AG04450 (cell line): ENCODE measurements around the gene DHRS12. TPM values are rescaled to one million over a fixed set of nuclear protein-coding genes. Genes with fewer than 3 reads are reported as not detected.

Experiments
- CTCF ChIA-PET: fragments of 300-600, 350-600 bp; formaldehyde crosslinking; extraction: SDS; loops from one replicate; lab custom pipeline; 2022; ENCODE audit warnings: antibody characterized with exemption, inconsistent platforms; lab: Charles Lee
- POLR2A ChIA-PET: fragments of 350-600 bp; formaldehyde crosslinking; extraction: SDS; loops from one replicate; lab custom pipeline; 2021; ENCODE audit warnings: antibody characterized with exemption, inconsistent platforms; lab: Yijun Ruan, JAX
- DNase-seq: peaks from one replicate; pipeline ENCODE4 v3.0.0-alpha.2; 2011; ENCODE audit warnings: low read depth, low spot score
- H3K27ac ChIP-seq: one replicate; pipeline ENCODE4 v1.5.1; 2012; ENCODE audit warnings: low read depth, low read length, control low read depth
- H3K27me3 ChIP-seq: one replicate; pipeline ENCODE4 v1.6.0; 2012; ENCODE audit warnings: low read length; ENCODE audit not compliant: control insufficient read depth, insufficient read depth
- H3K4me3 ChIP-seq: 2 replicates; pipeline ENCODE4 v1.5.1; 2011; ENCODE audit warnings: mild to moderate bottlenecking, low read depth, low read length, control low read depth
- H3K9me3 ChIP-seq: 2 replicates; pipeline ENCODE4 v1.5.1; 2012; ENCODE audit warnings: low read length; ENCODE audit not compliant: control insufficient read depth, insufficient read depth
- polyA plus RNA-seq: library from polyadenylated mRNA; depleted of rRNA; stranded (reverse); fragments of >200 nt; gene quantifications from 2 replicates; pipeline ENCODE4 v1.2.3, GENCODE V29; 2011
- TF ChIP-seq, protein P1 (sequence below): IDR thresholded peaks from 2 replicates; pipeline ENCODE4 v1.5.1; 2011; ENCODE audit warnings: low read depth, low read length, control low read depth, inconsistent platforms

Gene DHRS12
- polyA plus RNA-seq, 1 experiment: 3.7 TPM

DNA sequence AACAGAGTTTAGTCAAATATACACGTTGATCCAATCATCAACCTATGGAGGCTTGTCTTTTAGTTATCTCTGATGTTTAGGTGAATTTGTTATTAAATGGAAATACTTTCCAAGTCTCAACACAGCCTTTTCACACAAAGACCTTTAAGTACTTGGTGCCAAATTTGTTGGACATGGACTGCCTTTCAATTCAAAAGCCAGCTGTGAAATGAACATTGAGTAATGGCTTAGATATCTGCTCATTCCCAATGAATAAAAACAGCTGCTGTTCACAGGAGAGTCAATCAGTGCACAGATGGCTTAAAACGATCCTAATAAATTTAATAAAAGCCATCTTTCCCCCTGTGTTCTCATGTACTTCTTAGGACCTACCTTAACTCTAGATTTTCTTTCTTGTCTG lies 19.9 kb upstream of the DHRS12 start:
- DNase-seq: no peak
- Histone ChIP-seq H3K27me3 (peaks cover 48% of the 10 kb centered on the region), H3K9me3 (no peaks in the 10 kb centered on the region), H3K27ac (no peak overlapping the region), H3K4me3 (no peak overlapping the region)
- ChIA-PET CTCF (interaction anchor here (1.3 to 1.7 kb wide), 2 partner anchors 8 to 9 kb away, joined by 5 to 8 read pairs; no protein-coding TSS in a partner anchor), POLR2A (no interaction called here)
- TF ChIP-seq, protein P1, sequence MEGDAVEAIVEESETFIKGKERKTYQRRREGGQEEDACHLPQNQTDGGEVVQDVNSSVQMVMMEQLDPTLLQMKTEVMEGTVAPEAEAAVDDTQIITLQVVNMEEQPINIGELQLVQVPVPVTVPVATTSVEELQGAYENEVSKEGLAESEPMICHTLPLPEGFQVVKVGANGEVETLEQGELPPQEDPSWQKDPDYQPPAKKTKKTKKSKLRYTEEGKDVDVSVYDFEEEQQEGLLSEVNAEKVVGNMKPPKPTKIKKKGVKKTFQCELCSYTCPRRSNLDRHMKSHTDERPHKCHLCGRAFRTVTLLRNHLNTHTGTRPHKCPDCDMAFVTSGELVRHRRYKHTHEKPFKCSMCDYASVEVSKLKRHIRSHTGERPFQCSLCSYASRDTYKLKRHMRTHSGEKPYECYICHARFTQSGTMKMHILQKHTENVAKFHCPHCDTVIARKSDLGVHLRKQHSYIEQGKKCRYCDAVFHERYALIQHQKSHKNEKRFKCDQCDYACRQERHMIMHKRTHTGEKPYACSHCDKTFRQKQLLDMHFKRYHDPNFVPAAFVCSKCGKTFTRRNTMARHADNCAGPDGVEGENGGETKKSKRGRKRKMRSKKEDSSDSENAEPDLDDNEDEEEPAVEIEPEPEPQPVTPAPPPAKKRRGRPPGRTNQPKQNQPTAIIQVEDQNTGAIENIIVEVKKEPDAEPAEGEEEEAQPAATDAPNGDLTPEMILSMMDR: no peak

DNA sequence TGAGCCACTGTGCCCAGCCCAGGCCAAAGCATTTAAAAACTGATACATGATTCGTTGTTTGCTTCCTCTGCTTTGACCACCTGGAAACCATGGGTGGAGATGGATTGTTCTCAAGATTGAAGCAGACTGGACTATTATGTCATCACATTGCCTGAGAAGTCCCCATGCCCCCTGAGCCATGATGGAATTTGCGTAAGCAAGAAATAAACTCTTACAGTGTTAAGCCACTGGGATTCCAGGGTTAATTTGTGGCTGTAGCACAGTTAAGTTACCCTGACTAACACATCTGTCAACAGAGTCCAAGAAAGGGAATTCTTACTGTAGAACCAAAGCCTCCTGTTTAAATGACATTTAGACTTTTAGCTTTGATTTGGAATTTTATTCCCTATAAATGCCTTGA lies 19.4 kb upstream of the DHRS12 start:
- CTCF ChIA-PET: interaction anchor here (1.3 to 1.7 kb wide), 3 partner anchors 8 to 305 kb away, joined by 3 to 8 read pairs (median 5); partner anchors contain the start of gene NEK5
- Histone ChIP-seq H3K27me3 (peaks cover 52% of the 10 kb centered on the region), H3K9me3 (no peaks in the 10 kb centered on the region), H3K4me3 (no peak overlapping the region), H3K27ac (no peak overlapping the region)
- TF ChIP-seq, protein P1: no peak
- POLR2A ChIA-PET: no interaction called here
- no peak for DNase-seq

DNA sequence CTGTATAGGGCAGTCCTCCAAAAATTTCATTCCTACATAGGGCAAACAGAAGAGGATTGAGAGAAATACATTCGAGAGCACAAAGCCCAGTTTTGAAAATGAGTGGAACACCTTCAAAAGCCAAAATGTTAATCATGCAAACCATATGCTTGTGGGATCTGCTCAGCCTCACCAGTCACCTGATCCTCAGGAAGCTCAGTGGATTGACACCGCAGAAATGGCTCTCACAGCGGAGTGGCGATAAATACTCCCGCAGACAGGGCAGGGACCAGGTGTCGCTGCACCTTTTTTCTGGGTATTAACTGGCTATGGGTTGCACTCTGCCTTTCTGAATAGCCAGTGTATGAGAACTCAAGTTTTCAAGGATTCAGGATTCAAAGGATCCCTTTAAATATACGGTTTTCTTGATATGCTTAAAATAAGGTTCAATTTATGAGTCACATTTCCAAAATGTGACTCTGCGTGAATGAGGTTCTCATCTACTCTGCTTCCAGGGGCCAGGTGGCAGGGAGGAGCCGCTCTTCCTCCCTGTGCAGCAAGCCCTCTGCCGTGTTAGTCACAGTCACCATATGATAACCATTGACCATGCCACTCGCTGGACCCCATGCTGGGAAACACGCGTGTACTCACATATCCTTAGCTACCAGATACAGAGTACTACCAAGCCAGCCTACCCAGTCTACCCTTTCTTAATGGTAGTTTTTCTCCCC lies 18.3 kb upstream of the DHRS12 start:
- POLR2A ChIA-PET: no interaction called here
- no peak overlapping the region for H3K4me3 ChIP-seq
- CTCF ChIA-PET: interaction anchor here (0.9 to 1.5 kb wide), 2 partner anchors 305 to 307 kb away, joined by 3 to 4 read pairs; partner anchors contain the start of gene NEK5
- H3K9me3 ChIP-seq: no peaks in the 10 kb centered on the region
- no peak for DNase-seq
- no peak overlapping the region for H3K27ac ChIP-seq
- TF ChIP-seq, protein P1: no peak
- peaks cover 50% of the 10 kb centered on the region for H3K27me3 ChIP-seq

DNA sequence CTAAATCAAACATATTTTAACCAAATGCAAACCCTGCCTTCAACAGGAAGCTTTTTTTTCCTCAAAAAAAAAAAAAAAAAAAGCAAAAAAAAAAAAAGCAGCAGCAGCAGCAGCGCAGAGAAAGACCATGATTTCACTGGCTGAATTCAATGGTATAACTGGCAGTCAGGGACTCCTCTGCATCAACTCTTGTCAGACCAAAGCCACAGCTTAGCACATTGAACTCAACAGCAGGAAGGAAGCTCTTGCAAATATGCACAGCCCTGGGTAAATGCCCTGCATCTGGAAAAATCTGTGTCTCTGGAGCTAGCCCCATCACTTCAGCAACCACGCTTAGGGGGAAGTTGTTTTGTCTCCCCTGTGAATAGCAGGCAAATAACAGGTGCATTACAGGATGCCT lies 17.6 kb upstream of the DHRS12 start:
- Histone ChIP-seq H3K27ac (no peak overlapping the region), H3K4me3 (no peak overlapping the region), H3K27me3 (peaks cover 51% of the 10 kb centered on the region), H3K9me3 (no peaks in the 10 kb centered on the region)
- TF ChIP-seq, protein P1: no peak
- POLR2A ChIA-PET: no interaction called here
- CTCF ChIA-PET: interaction anchor here (0.9 kb wide), 1 partner anchor 306 kb away, joined by 4 read pairs; no protein-coding TSS in a partner anchor
- no peak for DNase-seq

DNA sequence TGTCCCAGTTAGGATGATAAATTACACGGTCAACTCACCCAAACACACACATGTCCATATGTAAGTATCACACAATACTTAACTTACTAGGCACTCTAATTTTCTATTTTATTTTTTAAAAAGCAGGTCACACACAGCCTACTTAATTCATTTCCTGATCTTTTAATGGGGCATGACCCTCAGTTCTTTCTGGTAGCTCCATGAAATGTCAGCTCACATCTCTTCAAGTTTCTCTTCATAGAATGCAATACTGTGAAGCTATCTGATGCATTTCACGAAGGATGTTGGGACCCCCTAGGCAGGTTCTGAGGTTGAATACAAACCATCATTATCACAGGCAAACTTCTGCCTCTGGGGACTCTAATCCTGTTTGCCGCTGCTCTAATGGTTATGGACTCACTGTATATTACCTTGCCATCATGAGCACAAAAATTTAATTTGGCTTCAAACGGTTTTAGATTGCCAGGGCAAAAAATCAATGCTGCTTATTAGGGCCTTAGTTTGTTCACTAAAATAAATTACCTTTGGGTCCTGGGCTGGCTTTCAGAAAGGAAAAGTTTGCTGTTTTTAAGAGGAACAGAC lies 16.1 kb upstream of the DHRS12 start:
- peaks cover 56% of the 10 kb centered on the region for H3K27me3 ChIP-seq
- H3K27ac ChIP-seq: no peak overlapping the region
- ChIA-PET POLR2A (no interaction called here), CTCF (no interaction called here)
- TF ChIP-seq, protein P1: no peak
- no peaks in the 10 kb centered on the region for H3K9me3 ChIP-seq
- H3K4me3 ChIP-seq: no peak overlapping the region
- no peak for DNase-seq
